Stomach (tissue), 9 donors: ENCODE data around the gene PNMA6E. TPM values are rescaled to one million over a fixed set of nuclear protein-coding genes. Genes with fewer than 3 reads are reported as not detected.

Source experiments
- DNase-seq, 2 donors: peaks; one replicate each; pipeline versions ENCODE4 v3.0.0 to v3.0.0-alpha.2; 2013 to 2019
- H3K27ac ChIP-seq, 5 donors: fragments of 200-600 bp in 4 of 5; sonication (generic) in 4 of 5; one replicate each; pipeline ENCODE4 v1.5.1; 2013 to 2019; ENCODE audit warnings: mild to moderate bottlenecking in 1 of 5, moderate library complexity in 1 of 5
- H3K27me3 ChIP-seq, 3 donors: fragments of 200-600 bp; sonication (generic); one replicate each; pipeline ENCODE4 v1.5.1; 2017 to 2019; ENCODE audit warnings: mixed run types in 1 of 3
- H3K36me3 ChIP-seq, 4 donors: fragments of 200-600 bp; sonication (generic); 1 replicate in 3 of 4; 2 replicates in 1 of 4; pipeline ENCODE4 v1.5.1; 2016 to 2019
- H3K4me1 ChIP-seq, 4 donors: fragments of 200-600 bp; sonication (generic); one replicate each; pipeline ENCODE4 v1.5.1; 2016 to 2019
- H3K4me3 ChIP-seq, 4 donors: fragments of 200-600 bp; sonication (generic) in 3 of 4; one replicate each; pipeline ENCODE4 v1.5.1; 2016 to 2019; ENCODE audit warnings: mild to moderate bottlenecking in 1 of 4
- H3K9me3 ChIP-seq, 4 donors: fragments of 200-600 bp; sonication (generic); one replicate each; pipeline ENCODE4 v1.5.1; 2016 to 2019
- EP300 ChIP-seq: sonication (generic); formaldehyde crosslinking; IDR thresholded peaks from one replicate; pipeline ENCODE4 v1.6.1; 2017; ENCODE audit warnings: antibody characterized with exemption
- POLR2A ChIP-seq, 4 donors: fragments of 450-650 bp; IDR thresholded peaks; one replicate each; pipeline ENCODE4 v1.6.1; 2016; ENCODE audit warnings: antibody characterized with exemption in 4 of 4, control low read depth in 2 of 4, mild to moderate bottlenecking in 1 of 4, moderate library complexity in 1 of 4
- POLR2AphosphoS5 ChIP-seq, 3 donors: sonication (generic); formaldehyde crosslinking; IDR thresholded peaks; one replicate each; pipeline ENCODE4 v1.6.1; 2016; ENCODE audit warnings: antibody characterized with exemption in 3 of 3
- WGBS, 5 donors: extraction: QIAGEN DNeasy Blood & Tissue Kit in 3 of 5; methylation state at CpG; one replicate each; pipeline versions ENCODE4 v1.1.5 to v1.1.7; 2013 to 2018; 5-methylcytosine and 5-hydroxymethylcytosine counted together
- intact Hi-C: fragments of 100-400 bp; cut with DNase I; formaldehyde crosslinking; loops from one replicate; pipeline ENCODE4 v1.15.1; 2023; ENCODE audit warnings: low total_unique reads
- polyA plus RNA-seq, 3 donors: library from polyadenylated mRNA; stranded (reverse); fragments of 200-250 nt; gene quantifications; one replicate each; pipeline ENCODE4 v1.2.3, GENCODE V29; 2013
- total RNA-seq, 5 donors: library from RNA; depleted of rRNA; stranded (reverse); fragments of >200 nt; gene quantifications; one replicate each; pipeline versions ENCODE4 v1.1.0 to v1.2.3, GENCODE V29; 2014 to 2016
- TF ChIP-seq, protein P1 (sequence below), 7 experiments: fragments of 450-650 bp in 4 of 7; fragments of 200-600 bp in 3 of 7; sonication (generic) in 3 of 7; IDR thresholded peaks; one replicate each; pipeline ENCODE4 v1.5.1; 2016 to 2019; ENCODE audit warnings: antibody characterized with exemption in 7 of 7, control low read depth in 2 of 7, mild to moderate bottlenecking in 1 of 7
- donor health status: healthy with polysubstance abuse.
- donor health status: Bipolar disorder and iron deficiency.
- donor health status: healthy.

The PNMA6E gene
- total and polyA plus RNA-seq, 8 donors: not detected

DNA sequence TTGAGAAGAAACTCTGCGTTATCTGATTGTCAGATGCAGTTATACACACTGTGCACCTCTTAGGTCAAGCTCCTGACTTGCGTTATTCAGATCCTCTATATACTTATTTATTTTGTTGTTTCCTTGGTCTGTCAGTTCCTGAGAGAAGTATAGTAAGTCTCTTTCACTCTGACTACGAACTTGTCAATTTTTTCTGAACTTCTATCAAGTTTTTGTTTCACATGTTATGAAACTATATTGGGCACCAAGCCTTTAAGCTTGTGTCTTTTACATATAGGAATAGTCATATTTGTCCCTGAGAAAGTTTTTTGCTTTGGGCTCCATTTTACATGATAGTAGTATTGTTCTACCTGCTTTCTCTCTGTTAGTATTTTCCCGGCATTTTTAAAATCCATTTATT lies 35.5 kb downstream of the PNMA6E start:
- TF ChIP-seq POLR2A (IDR thresholded peaks at IDR 0.05): no peak
- TF ChIP-seq, protein P1, sequence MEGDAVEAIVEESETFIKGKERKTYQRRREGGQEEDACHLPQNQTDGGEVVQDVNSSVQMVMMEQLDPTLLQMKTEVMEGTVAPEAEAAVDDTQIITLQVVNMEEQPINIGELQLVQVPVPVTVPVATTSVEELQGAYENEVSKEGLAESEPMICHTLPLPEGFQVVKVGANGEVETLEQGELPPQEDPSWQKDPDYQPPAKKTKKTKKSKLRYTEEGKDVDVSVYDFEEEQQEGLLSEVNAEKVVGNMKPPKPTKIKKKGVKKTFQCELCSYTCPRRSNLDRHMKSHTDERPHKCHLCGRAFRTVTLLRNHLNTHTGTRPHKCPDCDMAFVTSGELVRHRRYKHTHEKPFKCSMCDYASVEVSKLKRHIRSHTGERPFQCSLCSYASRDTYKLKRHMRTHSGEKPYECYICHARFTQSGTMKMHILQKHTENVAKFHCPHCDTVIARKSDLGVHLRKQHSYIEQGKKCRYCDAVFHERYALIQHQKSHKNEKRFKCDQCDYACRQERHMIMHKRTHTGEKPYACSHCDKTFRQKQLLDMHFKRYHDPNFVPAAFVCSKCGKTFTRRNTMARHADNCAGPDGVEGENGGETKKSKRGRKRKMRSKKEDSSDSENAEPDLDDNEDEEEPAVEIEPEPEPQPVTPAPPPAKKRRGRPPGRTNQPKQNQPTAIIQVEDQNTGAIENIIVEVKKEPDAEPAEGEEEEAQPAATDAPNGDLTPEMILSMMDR (IDR thresholded peaks at IDR 0.05): no peak
- TF ChIP-seq POLR2AphosphoS5 (IDR thresholded peaks at IDR 0.05): no peak
- no peak for TF ChIP-seq EP300
- 73 to 82% (median 76%) methylated on average over 4 of the region's 4 CpGs for WGBS, 5 donors
- DNase-seq: no peak
- Histone ChIP-seq H3K4me1 (no peaks in the 10 kb centered on the region), H3K27me3 (no peaks in the 10 kb centered on the region), H3K36me3 (no peaks in the 10 kb centered on the region), H3K4me3 (no peak overlapping the region), H3K27ac (no peak overlapping the region), H3K9me3 (no peaks in the 10 kb centered on the region)
- intact Hi-C loops: no loop called here

DNA sequence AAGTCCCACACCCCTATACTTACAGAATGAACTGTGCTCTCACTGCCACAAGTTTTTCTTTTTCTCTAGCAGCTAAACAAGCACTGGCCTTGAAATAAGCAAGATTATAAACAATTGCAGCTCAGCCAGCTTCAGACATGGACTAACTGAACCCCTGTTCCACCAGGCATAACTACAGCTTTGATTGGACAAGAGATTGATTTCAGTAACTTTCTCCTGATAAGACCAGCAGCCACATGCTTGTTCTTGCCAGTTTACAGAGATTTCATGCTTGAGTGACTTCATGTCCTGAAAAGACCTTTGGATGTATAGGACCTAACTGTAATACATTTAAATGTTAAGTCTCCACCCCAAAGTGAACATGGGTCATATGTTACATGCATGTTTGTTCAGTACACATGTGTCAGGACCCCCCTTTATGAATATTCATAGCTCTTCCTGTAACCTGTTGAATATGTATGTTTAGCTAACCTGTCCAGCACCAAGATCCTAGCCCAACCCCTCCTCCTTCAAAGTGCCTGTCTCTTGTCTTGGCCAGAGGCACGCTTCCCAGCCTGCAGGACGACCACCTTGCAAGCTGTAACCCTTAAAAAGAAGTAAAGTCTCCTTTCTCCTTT lies 39.3 kb downstream of the PNMA6E start:
- Histone ChIP-seq H3K27ac (no peak overlapping the region), H3K36me3 (no peaks in the 10 kb centered on the region), H3K9me3 (peaks cover 0 to 29% (median 9%) of the 10 kb centered on the region in 4 donors), H3K4me1 (no peaks in the 10 kb centered on the region), H3K27me3 (no peaks in the 10 kb centered on the region), H3K4me3 (no peak overlapping the region)
- DNase-seq: no peak
- intact Hi-C loops: no loop called here
- TF ChIP-seq, protein P1 (IDR thresholded peaks at IDR 0.05): no peak
- TF ChIP-seq EP300: no peak
- TF ChIP-seq POLR2AphosphoS5 (IDR thresholded peaks at IDR 0.05): no peak
- TF ChIP-seq POLR2A (IDR thresholded peaks at IDR 0.05): no peak
- WGBS, 5 donors: 14 to 48% (median 37%) methylated on average over 2 of the region's 2 CpGs

DNA sequence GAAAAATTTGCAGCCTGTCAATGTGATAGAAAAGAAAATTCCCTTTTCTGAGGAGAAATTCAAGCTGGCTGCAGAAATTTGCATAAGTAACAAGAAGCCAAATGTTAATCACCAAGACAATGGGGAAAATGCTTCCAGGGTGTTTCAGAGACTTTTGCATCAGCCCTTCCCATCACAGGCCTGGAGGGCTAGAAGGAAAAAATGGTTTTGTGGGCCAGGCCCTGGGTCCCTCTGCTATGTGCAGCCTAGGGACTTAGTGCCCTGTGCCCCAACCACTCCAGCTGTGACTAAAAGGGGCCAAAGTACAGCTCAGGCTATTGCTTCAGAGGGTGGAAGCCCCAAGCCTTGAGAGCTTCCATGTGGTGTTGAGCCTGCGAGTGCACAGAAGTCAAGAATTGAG lies 43.3 kb downstream of the PNMA6E start:
- Histone ChIP-seq H3K4me3 (no peak overlapping the region), H3K27ac (no peak overlapping the region), H3K4me1 (no peaks in the 10 kb centered on the region), H3K27me3 (no peaks in the 10 kb centered on the region), H3K36me3 (no peaks in the 10 kb centered on the region), H3K9me3 (peaks cover 0 to 44% (median 16%) of the 10 kb centered on the region in 4 donors)
- no peak for DNase-seq
- TF ChIP-seq POLR2A (IDR thresholded peaks at IDR 0.05): no peak
- no peak for TF ChIP-seq EP300
- TF ChIP-seq POLR2AphosphoS5 (IDR thresholded peaks at IDR 0.05): no peak
- TF ChIP-seq, protein P1 (IDR thresholded peaks at IDR 0.05): no peak
- 83 to 100% (median 95%) methylated on average over 1 of the region's 1 CpG for WGBS, 5 donors
- intact Hi-C loops: no loop called here

DNA sequence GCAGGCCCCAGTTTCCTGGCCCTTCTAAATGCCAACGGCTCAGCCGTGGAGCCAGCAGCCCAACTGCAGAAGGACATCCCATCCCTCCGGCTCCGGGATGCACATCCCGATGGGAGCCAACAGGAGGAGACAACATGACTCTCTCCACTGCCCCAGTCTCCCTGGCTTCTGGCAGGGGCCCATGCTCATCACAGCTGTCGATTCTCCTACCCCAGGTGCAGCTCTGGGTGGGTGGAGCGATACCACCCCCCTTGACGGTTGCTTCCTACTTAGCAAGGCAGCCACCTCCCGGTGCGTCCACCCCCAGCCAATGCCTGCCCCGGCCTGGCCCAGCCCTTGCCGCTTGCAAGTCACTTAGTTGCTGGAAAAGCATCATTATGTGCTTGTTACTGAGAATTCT lies 47.7 kb downstream of the PNMA6E start:
- Histone ChIP-seq H3K27me3 (no peaks in the 10 kb centered on the region), H3K27ac (no peak overlapping the region), H3K4me3 (no peak overlapping the region), H3K4me1 (no peaks in the 10 kb centered on the region), H3K9me3 (peaks cover 0 to 30% (median 12%) of the 10 kb centered on the region in 4 donors), H3K36me3 (peaks cover 0 to 20% (median 16%) of the 10 kb centered on the region in 4 donors)
- intact Hi-C loops: no loop called here
- WGBS, 5 donors: 51 to 90% (median 69%) methylated on average over 2 to 12 of the region's 12 CpGs
- DNase-seq: no peak
- TF ChIP-seq EP300 (no peak), POLR2AphosphoS5 (IDR thresholded peaks at IDR 0.05) (no peak), POLR2A (IDR thresholded peaks at IDR 0.05) (no peak)
- TF ChIP-seq, protein P1 (IDR thresholded peaks at IDR 0.05): no peak
